NOMO-1 treated with dmso at 0.1 percent for 144 hours (cell line): ENCODE data around the gene TMEM121B.
"Not testable (repeated sequence)": the region's sequence is repeated elsewhere in the genome, so short reads cannot be mapped to it uniquely, and the experiment has no call there.

ENCODE experiments used
- DNase-seq: peaks from one replicate; lab custom pipeline; 2025; ENCODE audit not compliant: unreplicated experiment; lab: John Stamatoyannopoulos, UW

Gene TMEM121B

DNA sequence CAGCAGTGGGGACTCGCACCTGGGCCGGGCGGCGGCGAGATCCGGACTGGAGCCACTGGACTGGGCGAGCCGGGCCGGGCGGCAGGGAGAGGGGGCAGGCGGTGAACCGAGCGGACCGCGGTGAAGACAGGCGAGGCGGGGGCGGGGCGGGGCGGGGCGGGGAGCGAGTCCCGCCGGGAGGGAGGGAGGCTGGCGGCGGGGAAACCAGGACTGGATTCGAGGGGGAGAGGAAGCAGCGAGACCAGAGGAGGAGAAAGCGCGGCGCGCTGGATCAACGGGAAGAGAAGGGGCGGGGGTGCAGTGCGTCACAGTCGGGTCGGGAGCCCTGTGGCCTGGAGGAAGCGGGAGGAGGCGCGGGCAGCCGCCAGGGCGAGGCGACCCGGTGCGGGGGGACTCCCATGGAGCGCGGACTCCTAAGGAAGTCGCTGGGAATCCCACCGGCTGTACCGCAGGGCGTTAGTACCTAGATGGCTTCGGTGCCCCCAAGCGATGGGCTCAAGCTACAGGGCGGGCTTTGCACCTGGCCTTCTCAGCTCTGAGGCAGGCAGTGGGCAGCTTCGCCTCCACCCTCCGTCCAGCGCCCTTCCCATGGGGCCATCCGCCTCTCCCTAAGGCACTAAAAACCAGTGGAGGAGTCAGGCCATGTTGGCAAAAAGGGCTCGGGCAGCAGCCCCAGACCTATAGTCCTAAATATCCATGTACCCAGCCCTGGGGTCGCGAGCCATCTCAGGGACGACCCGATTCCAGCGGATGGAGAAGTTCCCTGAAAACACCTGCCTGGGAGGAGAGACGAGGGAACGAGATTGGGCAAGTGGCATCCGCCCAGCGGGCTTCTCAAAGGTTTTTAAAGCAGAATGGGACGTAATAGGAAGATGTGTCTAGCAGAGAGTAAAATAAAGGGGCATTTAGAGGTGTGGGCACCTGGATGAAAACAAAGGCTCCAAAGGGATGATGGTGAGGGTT lies at the start of gene TMEM121B:
Gene TMEM121B, minus strand, starts transcription at position 128 of the 963 bp plus-strand sequence. CDS start 233 bp downstream, outside the sequence.
- peak; percentile 58 for DNase-seq

DNA sequence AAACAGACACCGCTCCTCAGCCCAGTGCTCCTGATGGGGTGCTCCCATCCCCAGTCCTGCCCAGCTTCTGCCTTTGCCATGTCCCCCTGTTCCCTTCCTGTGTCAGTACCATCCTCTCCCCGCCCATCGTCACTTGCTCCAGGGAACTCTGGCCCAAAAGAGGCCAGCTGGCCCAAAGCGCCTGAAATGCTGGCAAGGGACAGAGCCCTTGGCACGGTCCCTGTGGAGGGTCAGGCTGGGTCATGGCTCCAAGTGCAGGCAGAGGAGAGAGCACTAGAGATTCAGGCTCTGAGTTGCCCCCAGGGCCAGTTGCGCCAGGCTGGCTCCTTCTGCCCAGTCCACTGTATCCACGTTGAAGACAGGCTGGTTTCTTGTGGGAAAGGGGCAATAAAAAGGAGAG lies 46.3 kb upstream of the TMEM121B start:
- no peak for DNase-seq

DNA sequence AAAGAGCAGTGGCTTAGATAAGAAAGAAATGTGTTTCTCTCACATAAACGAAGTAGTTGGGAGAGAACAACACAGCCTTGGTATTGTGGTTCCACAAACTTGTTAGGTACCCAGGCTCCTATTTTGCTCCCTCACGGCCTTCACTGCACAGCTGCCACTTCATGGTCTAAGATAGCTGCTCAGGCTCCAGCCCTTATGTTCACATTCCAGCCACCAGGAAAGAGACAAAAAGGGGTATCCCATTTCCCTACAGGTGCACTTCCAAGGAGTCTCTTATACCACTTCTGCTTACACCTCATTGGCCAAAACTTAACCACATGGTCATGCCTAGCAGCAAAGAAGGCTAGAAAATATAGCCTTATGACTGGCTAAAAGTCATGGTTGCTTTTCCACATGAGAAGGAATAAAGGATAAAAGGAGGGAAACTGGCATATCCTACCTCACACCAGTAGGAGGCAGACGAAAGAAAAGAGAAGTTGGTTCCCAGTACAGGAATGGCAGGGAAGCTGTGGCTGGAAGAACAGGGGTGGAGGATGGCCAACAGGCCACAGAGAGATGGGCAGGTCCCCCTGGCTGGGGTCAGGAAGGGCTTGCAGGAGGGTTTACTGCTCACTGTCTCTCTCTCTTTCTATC lies 43.3 kb upstream of the TMEM121B start:
- DNase-seq: no peak

DNA sequence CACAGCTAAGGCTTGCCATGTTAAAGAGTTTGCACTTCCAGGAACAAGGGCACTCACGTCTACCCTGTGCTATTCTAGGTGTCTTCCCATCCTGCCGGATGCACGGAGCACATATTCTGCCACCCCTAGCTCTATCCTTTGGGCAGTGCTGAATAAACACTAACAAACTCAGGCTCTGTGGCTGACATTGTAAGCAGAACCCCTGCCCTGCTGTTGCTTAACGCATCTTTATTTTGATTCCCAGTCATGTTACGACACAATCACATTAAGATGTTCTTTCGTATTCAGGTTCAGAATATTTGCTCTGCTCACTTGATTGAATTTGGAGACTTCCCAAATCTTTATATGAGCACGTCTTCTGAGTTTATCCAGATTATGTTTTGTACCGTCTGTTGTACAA lies 41.6 kb upstream of the TMEM121B start:
- no peak for DNase-seq

DNA sequence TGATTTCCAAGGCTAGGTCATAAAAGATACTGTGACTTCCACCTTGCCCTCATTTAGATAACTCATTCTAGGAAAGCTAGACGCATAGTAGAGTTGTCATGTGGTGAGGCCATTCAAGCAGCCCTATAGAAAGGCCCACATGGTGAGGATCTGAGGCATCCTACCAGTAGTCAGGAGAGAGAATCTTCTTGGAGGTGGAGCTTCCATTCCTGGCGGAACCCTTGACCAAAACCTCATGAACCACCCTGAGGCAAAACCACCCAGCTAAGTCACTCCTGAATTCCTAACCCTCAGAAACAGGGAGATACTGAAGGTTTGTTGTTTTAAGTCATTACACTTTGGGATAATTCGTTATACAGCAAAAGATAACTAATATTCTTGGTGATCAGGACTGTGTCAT lies 40.8 kb upstream of the TMEM121B start:
- DNase-seq: no peak

DNA sequence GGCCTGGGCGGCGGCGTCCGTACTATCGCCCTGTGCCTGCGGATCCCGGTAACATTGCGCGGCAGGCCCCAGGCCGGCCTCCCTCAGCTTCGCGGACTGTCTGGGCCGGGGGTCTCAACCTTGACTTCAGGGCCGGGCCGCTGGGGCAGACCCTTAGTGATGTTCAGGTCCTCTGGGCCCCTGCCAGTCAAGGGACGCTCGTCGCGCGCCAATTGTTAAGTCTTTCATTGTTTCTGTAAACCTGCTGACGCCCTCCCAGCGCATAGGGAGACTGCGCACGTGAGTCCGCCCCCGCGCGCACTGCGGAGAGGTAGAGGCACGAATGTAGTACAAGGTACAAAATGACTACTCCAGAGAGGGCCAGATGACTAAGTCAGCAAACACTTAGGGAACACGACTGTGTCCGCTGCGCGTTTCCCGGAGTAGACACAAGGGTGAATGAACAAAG lies 38.4 kb upstream of the TMEM121B start:
- DNase-seq: no peak

DNA sequence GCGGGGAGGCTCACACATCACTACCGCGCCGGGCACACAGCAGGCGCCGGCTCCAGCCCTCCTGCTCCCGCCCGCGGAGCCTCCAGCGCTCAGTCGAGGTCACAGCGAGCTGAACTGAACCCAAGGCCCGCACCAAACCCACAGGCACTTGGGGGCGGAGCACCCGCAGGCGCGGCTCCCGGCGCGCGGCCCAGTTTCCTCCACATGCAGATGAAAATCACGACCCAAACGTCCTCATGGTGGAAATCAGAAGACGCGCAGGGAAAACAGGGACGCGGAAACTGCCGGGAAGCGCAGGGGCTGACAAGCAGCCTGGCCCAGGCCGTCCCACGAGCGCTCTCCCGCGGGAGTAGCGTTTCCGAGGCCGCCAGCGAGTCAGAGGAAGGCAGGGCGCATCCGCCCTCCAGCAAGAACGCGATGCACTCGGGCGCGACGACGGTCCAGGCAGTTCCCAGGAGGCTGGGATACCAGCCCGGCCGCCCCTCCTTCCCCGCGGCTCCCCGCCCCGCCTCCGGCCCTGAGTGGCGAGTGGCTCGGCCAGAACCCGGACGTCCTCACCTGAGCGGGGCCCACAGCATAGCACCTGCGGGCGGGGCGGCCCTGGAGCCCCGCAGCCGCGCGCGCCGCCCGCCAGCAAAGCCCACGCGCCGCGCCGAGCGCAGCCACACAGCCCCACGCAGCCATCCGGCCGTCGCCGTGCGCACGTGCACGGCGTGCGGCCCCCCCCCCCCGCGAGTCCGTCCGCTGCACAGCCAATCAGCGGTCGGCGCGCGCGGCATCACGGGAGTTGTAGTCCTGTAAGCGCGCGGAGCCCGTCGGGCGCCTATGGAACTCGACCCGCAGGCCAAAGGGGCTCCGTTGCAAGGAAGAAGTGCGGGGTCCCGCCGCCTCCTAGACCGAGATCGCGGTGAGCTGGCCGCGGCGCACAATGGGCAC lies 37.7 kb upstream of the TMEM121B start, which contains the start of gene HDHD5:
Gene HDHD5, minus strand, starts transcription at position 710 of the 936 bp plus-strand sequence. Its CDS starts 26 bp downstream, at position 684.
- peak; percentile 70 for DNase-seq

DNA sequence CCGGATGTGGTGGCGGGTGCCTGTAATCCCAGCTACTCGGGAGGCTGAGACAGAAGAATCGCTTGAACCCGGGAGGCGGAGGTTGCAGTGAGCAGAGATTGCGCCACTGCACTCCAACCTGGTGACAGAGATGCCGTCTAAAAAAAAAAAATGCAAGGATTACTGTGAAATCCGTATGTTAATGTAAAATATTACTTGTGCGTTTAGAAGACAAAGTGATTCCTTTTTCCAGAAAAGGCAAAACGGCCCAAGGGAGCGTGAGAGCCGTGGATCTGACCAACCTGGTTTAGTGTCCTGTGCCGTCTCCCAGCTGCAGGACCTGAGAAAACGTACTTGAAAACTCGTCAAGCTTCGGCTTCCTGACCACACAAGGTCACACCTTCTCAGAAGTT lies 37.0 kb upstream of the TMEM121B start:
- DNase-seq: no peak

DNA sequence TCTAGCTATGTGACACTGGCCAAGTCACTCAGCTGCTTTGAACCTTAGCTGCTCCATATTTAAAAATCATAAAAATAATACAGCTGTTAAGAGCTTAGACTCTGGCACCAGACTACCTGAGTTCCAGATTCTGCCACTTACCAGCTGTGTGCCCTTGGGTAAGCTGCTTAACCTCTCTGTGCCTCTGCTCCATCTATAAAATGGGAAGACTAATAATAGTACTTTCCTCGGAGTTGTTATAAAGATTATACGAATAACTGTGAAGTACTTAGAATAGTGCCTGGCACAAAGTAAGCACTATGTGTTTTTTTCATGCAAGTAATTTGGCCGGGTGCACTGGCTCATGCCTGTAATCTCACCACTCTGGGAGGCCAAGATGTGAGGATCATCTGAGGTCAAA lies 36.6 kb upstream of the TMEM121B start:
- DNase-seq: no peak

DNA sequence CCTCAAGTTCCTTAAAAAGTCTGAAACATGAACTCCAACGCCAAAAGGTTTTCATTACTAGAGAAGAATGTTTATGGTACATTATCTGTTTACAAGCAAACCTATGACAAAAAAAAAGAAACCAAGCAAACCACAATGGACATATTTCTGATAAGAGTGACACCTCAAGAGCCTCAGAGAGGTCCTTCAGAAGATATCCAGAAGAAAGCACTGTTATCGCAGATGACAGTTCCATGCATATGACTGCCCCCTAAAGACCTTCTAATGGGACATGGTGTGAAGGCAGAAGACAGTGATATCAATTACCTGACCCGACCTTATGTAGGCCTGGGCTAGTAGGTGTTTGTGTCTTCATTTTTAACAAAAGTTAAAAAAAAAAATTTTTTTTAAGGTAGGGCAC lies 34.8 kb upstream of the TMEM121B start:
- DNase-seq: no peak

DNA sequence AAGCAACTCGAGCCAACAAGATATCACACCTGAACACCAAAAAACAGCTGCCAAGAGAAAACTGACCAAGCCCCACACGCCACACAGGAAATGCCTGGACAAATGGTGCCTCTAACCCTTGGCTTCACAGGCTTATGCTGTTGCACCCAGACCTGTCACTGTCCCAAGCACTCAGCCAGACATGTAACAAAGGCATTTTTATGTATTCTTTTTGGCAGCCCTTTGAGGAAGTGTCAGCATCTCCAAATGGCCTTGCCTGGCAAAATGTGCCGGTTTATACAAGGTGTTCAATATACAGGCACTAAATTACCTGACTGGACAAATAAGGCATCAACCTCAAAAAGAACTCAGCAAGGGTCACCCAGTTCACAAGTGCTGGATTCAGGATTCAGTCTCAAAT lies 31.8 kb upstream of the TMEM121B start:
- no peak for DNase-seq

DNA sequence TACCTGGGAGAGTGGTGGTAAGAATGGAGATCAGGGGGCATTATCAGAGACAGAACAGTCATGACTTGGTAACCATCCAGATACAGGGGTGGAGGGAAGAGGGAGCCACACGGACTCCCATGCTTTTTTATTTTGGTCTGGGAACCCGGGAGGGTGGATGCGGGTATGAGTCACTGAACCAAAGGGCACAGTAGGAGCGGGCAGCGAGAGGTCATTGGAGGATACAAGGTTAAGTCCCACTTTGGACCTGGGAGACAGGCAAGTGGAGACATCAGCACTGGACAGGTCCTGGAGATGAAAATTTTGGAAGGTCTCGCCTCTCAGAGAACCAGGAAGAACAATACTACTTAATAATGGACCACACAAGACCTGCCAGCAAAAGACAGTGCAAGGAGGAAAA lies 31.2 kb upstream of the TMEM121B start:
- DNase-seq: no peak

DNA sequence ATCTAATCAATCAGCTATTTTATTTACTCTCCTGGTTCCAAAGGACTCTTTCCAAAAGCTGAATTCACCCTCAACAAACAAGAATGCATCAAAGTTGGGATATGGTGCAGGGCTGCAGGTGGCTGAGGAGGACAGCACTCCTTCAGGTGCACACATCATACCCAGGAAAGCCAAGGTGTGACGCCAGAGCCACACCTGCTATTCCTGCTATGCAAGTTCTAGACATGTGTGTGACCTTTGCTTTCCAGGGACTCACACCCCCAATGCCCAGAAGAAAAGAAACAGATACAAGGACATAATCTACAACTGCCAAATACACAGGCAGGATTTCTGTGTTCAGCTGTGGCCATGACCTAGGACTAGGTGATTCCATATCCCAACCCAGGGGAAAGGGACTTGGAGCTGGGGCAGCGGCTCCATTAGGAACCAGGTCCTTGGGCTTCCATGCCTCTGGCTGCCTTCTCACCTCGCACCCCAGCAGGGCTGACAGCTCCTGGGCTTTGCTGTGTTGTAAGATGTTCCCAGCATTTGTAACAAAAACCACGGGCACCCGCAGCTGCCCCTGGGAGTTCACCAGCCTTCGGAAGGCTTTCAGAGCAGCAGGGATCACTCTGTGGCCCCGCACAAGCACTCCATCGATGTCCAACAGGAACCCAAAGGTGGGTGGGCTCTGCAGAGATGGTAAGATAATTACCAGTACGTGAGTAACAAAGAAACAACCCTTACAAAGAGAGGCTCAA lies 28.1 kb upstream of the TMEM121B start:
- DNase-seq: no peak

DNA sequence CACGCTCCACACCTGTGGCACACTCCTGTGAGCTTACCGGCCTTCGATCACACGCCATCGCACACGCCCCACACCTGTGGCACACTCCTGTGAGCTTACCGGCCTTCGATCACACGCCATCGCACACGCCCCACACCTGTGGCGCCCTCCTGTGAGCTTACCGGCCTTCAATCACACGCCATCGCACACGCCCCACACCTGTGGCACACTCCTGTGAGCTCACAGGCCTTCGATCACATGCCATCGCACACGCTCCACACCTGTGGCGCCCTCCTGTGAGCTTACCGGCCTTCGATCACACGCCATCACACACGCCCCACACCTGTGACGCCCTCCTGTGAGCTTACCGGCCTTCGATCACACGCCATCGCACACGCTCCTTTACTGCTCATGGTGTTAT lies 26.3 kb upstream of the TMEM121B start:
- not testable (repeated sequence) for DNase-seq

DNA sequence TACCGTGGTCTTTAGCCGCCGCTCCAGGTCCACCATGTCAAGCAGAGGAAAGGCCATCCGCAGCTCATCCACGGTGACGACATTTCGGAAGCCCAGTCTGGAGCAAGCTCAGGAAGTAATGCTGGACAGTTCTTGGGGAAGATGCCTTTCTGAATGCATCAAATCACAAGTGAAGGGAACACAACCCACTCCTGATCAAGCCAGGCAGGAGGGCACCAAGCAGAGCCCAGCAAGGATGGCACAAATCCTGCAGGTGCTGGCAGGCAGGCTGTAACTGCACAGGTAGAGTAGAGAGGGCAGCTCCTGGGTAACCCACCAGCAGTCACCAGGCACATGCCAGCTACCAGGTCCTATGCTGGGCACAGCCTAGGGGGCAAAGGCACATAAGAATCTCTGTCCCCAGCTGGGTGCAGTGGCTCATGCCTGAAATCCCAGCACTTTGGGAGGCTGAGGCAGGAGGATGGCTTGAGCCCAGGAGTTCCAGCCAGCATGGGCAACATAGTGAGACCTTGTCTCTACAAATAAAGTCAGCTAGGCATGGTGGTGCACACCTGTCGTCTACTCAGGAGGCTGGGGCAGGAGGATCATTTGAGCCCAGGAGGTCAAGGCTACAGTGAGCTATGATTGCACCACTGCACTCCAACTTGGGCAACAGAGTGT lies 24.0 kb upstream of the TMEM121B start:
- no peak for DNase-seq

DNA sequence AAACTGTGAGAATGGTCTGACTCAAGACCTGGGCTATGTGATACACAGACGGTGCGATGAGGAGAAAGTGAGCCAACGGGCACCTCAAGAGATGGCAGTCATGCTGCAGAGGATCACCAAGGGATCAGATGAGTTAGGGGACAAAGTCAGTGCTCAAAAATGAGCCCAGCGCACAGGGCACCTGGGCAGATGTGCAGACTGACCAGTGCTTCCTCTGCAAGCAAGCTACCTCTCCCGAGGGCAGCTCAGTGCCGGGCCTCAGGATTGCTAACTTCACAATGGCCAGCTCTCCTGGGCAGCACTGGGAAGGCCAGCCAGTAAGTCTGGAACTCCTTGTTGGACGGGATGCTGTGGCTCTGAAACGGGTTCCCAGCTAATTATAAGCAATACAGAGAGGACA lies 22.7 kb upstream of the TMEM121B start:
- DNase-seq: no peak

DNA sequence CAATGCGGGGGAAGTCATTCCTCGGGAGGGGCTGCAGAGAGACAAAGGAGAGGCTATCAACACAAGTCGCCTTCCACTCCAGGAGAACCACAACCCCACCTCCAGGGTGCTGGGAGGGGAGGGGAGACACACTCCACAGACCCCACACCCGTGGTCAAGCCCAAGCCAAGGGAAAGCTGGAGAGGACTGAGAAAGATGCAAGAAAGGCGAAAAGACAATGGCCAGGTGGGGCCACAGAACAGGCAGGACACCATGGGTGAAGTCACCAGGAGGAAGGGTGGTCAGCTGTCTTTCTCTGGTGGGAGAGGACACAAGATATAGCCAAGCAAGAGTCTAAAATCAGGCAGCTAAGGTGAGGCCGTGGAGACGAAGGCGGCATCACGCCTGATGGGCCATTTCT lies 21.9 kb upstream of the TMEM121B start:
- DNase-seq: no peak

DNA sequence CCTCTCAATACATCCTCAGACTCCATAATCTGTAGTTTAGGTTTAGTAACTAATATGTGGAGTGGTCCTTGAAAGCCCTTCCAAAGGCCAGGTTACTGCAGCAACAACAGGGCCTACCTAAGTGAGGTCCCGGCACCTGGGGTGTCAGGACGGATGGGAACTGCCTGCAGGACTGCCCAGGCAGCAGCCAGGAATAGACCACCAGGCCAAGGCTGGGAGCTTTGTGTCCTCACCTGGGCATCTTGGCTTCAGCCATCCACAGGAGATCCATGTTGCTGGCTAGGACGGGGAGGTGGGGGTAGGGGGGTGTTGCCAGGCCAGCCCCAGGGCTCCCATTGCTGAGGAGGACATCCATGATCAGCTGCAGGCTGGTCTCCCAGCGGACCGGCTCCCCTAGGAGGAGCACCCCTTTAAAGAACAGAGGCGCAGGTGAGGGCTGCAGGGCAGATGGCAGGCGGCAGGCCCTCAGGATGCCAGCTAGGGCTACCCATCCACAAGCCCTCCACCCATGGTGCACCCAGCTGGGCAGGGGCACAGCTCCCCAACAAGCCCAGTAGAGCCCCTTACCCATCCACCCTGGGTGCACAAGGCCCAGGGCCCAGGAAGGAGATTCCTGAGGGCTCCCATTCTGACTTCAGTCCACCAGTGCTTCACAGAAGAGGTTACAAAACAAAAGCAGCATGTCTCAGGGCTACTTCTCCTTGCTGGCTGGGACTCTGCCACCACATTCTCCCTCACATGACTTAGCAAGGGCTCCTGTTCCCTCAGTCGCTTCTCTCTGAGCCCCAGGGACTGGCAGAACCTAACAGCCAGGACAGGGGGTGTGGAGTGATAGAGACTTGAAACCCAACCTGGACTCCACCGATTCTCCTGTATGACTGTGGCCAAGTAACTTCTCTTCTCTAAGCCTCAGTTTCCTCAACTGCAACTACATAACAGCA lies 19.9 kb upstream of the TMEM121B start:
- DNase-seq: no peak

DNA sequence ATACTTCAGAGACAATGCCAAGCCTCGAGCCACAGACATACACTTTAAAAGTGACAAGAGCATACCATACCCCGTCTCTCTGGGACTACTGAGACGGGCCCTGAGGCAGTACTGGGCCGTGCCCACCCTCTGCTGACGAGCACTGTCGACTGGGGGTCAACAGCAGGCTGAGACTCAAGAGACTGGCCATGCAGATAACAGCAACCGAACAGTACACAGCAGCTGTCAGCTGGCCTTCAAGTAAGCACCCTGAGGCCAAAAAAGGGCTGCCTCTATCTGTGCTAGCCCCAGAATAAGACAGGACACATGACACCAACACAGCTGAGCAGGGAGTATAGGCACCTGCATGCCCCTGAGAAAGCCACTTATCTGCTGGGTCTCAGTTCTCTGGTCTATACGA lies 18.9 kb upstream of the TMEM121B start:
- DNase-seq: no peak
